Left lobe of liver (tissue), 2 donors: ENCODE measurements around the gene SGCG. TPM values are rescaled to one million over a fixed set of nuclear protein-coding genes. Genes with fewer than 3 reads are reported as not detected.
"Not testable (repeated sequence)": the region's sequence is repeated elsewhere in the genome, so short reads cannot be mapped to it uniquely, and the experiment has no call there.

Experiments used
- ATAC-seq: fragments of 200-7000 bp; cut with Tn5 transposase; one replicate; pipeline ENCODE4 v1.9.1; 2020; ENCODE audit warnings: mild to moderate bottlenecking, moderate library complexity
- DNase-seq: peaks from one replicate; pipeline ENCODE4 v3.0.0-alpha.2; 2020; ENCODE audit warnings: low spot score
- total RNA-seq: library from RNA; stranded (reverse); gene quantifications from one replicate; pipeline ENCODE4 v1.2.1, GENCODE V29; 2021
- donor health status: DM: no; HTN: no; CAD: no; lungs with moderate emphysema.
- donor health status: DM: no; HTN: yes; CAD: no.

SGCG gene
- total RNA-seq, 1 donor from 2014 or later, result not detected

DNA sequence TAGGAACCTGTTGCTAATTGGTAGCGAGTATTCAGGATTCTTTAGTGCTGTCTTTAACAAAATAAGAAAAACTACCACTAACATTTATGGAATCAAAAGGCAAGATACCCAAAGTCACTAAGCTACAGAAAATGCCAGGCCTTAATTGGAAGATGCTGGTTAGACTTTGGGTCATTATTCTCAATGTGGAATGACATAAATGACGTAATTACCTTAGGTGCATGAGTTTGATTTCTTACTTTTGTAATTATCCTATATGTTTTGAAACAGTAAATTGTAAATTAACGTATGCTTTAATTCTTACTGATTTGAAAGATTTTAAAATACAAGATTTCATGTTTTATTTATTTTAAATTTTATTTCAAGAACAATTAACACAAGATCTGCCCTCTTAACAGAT, 25.0 kb downstream of the SGCG start:
- DNase-seq (no peak), ATAC-seq (no peak)

- DNase-seq, result no peak
- no peak for ATAC-seq
Observed at GRCh38 chr13:23212671-23213070, 31.9 kb downstream of the SGCG start.

DNA sequence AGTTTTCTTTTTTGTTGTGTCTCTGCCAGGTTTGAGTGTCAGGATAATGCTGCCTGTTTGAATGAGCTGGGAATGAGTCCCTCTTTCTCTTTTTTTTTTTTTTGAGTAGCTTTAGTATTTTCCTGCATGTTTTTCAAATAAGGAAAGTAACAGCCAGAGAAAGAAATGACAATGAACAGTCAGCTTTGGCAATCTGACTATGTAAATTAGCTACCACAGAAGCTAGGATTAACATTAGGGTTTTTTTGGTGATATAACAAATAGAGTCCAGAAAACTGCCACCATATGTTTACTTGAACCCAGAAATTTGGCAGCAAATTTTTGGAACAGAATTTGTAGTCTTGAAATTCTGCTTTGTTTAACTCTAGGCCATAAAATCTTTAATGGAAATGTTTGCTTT, 50.5 kb downstream of the SGCG start:
- DNase-seq, result no peak
- no peak for ATAC-seq

GRCh38 chr13:23235994-23236393, 55.2 kb downstream of the SGCG start:
- ATAC-seq, result no peak
- DNase-seq, result no peak

GRCh38 chr13:23243066-23243465, 62.3 kb downstream of the SGCG start:
- DNase-seq, result no peak
- ATAC-seq, result no peak

DNA sequence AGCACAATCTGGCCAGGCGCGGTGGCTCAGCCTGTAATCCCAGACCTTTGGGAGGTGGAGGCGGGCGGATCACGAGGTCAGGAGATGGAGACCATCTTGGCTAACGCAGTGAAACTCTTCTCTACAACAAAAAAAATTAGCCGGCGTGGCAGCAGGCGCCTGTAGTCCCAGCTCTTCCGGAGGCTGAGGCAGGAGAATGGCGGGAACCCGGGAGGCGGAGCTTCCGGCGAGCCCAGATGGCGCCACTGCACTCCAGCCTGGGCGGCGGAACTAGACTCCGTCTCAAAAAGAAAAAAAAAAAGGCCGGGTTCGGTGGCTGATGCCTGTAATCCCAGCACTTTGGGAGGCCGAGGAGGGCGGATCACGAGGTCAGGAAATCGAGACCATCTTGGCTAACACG, 67.6 kb downstream of the SGCG start:
- not testable (repeated sequence) for ATAC-seq, DNase-seq

DNA sequence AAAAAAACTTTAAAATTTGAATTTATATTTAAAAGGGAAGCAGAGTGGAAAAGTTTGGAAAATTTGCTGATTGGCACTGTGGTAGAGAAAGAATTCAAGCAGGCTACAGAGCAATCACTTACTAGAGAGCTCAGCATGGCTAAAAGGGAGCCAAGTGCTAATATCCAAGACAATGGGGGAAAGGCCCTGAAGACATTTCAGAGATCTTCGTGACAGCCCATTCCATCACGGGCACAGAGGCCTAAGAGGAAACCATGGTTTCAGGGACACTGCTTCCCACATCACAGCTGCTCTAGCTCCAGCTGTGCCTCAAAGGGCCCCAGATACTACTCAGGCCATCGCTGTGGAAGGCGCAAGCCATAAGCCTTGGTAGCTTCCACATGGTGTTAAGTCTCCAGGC, 73.7 kb downstream of the SGCG start:
- ATAC-seq, result no peak
- DNase-seq, result no peak

DNA sequence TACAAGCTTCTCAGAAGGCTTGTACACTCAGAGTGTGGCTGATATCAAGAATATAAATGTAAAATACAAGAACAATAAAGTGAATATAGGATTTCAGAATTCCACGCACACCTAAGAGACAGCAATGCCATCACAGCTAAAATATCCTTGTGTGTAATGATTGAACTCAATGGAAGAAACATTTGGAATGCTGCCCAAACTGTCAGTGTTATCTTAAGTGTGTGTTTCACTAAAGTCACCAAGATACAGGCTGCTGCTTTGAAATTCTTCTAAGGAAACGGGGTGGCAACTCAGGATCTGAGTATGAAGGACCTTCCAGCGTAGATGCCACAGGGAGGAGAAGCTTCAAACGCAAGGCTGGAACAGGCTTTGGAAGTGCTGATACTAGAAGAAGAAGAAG, 86.8 kb downstream of the SGCG start:
- no peak for DNase-seq
- no peak for ATAC-seq

DNA sequence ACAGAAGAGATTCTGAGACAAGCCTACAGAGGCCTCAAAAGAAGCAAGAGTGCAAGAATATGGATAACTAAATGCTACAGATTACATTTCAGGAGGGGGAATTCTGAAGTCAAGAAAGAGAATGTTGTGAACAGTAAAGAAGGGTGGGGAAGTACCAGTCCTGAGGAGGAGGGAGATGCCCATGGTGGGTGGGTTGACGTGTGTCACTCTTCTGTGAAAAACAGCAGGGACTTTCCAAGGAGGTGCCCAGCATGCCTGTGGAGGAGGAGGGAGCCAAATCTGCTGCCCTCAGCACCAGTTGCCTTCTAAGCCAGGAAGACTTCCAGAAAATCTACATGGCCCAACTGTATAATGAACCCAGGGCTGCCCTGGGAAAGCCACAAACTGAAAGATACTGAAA, 87.7 kb downstream of the SGCG start:
- ATAC-seq, result no peak
- DNase-seq, result no peak

- ATAC-seq, result no peak
- DNase-seq, result no peak
Observed at GRCh38 chr13:23271331-23271730, 90.6 kb downstream of the SGCG start.

DNA sequence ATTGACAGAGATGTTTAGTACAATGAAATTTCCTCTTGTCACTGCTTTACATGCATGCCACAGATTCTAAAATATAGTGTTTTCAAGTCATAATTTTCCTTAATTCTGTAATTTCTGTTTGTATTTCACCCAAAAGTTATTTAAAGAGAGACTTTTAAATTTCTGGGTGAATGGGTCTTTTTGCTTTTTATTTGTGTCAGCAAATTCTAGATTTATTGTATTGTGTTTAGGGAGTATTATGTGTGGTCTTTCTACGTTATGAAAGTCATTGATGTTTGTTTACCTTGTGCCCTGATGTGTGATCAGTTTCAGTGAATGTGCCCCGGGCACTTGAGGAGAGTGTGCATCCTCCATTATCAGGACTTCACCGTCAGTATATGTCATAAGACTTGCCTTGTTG, 92.7 kb downstream of the SGCG start:
- DNase-seq (no peak), ATAC-seq (no peak)

GRCh38 chr13:23279321-23279720, 98.5 kb downstream of the SGCG start:
- ATAC-seq (no peak), DNase-seq (no peak)

- no peak for DNase-seq
- no peak for ATAC-seq
Observed at GRCh38 chr13:23288564-23288963, 107.8 kb downstream of the SGCG start.

DNA sequence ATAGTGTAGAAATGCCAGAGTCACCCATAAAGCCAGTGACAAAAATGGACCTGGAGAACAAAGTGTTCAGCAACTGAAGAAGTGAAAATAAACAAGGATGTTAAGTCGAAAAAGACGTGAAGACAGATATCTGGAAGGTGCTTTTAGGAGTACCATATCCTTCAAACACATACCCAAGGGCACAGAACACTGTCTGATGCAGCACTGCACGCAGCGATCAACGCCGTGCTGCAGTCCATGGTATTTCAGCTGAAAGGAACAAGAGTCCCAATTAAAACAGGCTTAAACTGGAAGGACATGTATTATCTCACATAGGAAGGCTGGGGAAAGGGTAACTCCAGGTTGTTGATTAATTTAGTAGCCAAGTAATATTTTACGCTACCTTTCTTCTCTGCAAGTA, 108.2 kb downstream of the SGCG start:
- no peak for DNase-seq
- ATAC-seq, result no peak

- no peak for ATAC-seq
- DNase-seq, result no peak
Observed at GRCh38 chr13:23289917-23290357, 109.2 kb downstream of the SGCG start.

DNA sequence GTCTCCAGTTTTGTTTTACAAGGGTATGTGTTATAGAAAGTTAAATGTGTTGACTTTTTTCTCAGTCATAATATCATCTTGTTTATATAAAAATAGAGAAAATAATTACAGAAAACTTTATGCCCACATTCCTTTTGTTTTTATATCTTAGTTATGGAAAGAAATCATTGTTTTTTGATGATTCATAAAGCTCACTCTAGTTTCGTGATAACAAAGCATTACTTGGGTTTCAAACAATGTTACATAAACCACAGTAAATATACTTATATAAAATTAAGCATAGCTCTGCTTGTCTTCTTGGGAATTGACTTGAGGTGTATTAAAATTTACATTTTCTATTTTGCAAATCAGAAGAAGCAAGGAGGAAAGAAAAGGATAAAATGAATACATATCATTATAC, 111.8 kb downstream of the SGCG start:
- ATAC-seq (no peak), DNase-seq (no peak)

GRCh38 chr13:23314837-23315236, 134.1 kb downstream of the SGCG start:
- DNase-seq, ATAC-seq: not testable (repeated sequence)

- ATAC-seq, result no peak
Observed at GRCh38 chr13:23319883-23320224, 139.1 kb downstream of the SGCG start.

DNA sequence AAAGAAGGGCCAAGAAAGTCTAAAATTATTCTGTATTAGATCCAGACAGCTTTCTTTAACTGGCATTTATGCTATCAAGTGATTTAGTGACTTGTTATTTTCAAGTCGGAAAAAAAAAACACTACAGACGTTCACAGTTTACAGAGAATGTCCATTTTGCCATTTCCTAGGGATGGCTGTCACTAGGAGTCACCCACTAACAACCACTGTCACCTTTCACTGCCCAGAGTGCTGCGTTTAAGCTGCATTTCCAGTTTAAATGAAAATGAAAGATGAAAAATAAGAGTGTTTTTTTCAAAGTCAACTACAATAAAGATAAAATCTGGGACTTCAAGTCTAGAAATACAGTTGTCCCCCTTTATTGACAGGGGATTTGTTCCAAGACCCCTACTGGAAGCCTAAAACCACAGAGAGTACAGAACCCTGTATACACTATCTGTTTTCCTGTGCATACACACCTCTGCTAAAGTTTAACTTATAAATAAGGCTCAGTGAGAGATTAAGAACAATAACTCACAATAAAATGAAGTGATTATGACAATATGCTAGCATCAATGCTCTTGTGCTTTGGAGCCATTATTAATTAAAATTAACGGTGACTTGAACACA, 140.3 kb downstream of the SGCG start:
- no peak for ATAC-seq
- no peak for DNase-seq

More at GRCh38 chr13:23319883-23320224, 139.1 kb downstream of the SGCG start:
- DNase-seq, result no peak

DNA sequence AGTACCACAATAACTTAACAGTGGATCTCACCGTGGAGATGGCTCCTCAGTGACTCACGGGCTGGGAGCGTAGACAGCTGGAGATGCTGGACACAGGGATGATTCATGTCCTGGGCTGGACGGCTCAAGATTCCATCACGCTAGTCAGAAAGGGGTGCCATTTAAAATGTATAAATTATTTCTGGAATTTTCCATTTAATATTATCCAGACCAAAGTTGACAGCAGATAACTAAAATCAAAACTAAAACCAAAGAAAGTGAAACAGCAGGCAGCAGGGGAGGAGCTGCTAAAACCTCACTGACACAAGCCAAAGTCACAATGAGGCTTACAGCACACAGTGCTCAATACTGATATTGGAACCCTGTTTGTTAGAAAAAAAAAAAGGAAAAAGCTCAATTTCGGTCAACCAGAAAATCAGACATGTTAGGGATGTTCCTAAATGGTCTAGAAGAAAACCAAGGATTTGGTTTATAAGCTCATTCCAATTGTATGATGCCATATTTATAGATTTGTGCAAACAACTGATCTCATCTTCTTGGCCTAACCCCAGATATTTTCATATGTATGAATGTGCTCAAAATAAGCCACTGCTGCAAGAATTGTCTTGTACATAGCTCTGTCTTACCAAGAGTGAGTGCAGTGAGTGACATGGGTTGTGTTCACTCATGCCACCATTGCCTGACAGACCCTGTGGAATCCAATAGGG, 140.9 kb downstream of the SGCG start:
- no peak for DNase-seq

GRCh38 chr13:23322353-23323336, 141.9 kb downstream of the SGCG start:
- ATAC-seq (no peak), DNase-seq (no peak)

More for the DNA sequence above, 140.9 kb downstream of the SGCG start:
- ATAC-seq, result no peak
